Upper lobe of right lung (tissue), 1 donor: Measurements from ENCODE around the gene FKBP10. TPM values are rescaled to one million over a fixed set of nuclear protein-coding genes. Genes with fewer than 3 reads are reported as not detected.
"Not testable (repeated sequence)": the region's sequence is repeated elsewhere in the genome, so short reads cannot be mapped to it uniquely, and the experiment has no call there.

Source experiments
- ATAC-seq: fragments of 200-7000 bp; cut with Tn5 transposase; one replicate; pipeline ENCODE4 v1.9.1; 2020; ENCODE audit warnings: mild to moderate bottlenecking, moderate library complexity
- DNase-seq: peaks from one replicate; pipeline ENCODE4 v3.0.0-alpha.2; 2020
- H3K27ac ChIP-seq: fragments of 200-600 bp; one replicate; pipeline ENCODE4 v1.8.0; 2022
- H3K27me3 ChIP-seq: fragments of 200-600 bp; one replicate; pipeline ENCODE4 v1.8.0; 2022; ENCODE audit warnings: mild to moderate bottlenecking
- H3K36me3 ChIP-seq: fragments of 200-600 bp; one replicate; pipeline ENCODE4 v1.8.0; 2022
- H3K4me1 ChIP-seq: fragments of 200-600 bp; one replicate; pipeline ENCODE4 v1.8.0; 2022
- H3K4me3 ChIP-seq: fragments of 200-600 bp; one replicate; pipeline ENCODE4 v1.8.0; 2022; ENCODE audit warnings: mild to moderate bottlenecking
- H3K9me3 ChIP-seq: fragments of 200-600 bp; one replicate; pipeline ENCODE4 v1.8.0; 2022
- intact Hi-C: fragments of 100-400 bp; cut with DNase I; formaldehyde crosslinking; loops from one replicate; pipeline ENCODE4 v1.11.0; 2022
- total RNA-seq: library from RNA; stranded (reverse); fragmentation: NEBNext Ultra II Directional; extraction: Animal tissue kit (Norgen Biotek cat#: 25700); gene quantifications from one replicate; pipeline ENCODE4 v1.2.1, GENCODE V29; 2021
- TF ChIP-seq, protein P1 (sequence below): fragments of 200-600 bp; IDR thresholded peaks from one replicate; pipeline ENCODE4 v1.8.0; 2022; ENCODE audit warnings: antibody characterized with exemption
- donor health status: DM: no; HTN: yes; CAD: no; lungs with severe emphysema.

Gene FKBP10
- total RNA-seq, 1 donor from 2014 or later, result 34.5 TPM

DNA sequence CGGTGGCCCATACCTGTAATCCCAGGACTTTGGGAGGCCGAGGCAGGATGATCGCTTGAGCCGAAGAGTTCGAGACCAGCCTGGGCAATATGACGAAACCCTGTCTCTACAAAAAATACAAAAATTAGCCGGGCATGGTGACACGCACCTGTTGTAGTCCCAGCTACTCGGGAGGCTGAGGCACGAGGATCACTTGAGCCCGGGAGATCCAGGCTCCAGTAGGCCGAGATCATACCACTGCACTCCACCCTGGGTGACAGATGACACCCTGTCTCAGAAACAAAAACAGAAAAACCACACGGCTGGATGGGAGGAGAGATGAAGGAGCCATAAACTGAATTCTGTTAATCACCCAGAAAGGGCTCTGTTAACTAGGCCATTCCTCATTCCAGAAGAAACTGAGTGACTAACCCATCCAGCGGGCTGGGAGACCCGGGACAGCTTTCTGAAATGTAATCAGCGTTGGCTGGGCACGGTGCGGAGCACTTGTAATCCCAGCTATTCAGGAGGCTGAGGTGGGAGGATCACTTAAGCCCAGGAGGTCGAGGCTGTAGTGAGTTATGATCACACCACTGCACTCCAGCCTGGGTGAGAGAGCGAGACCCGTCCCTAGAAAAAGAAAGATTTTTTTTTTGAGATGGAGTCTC, 23.9 kb downstream of the FKBP10 start:
- Histone ChIP-seq H3K4me1 (peaks cover 11% of the 10 kb centered on the region), H3K4me3 (peak overlapping the region; percentile 96), H3K27ac (peak overlapping the region; percentile 80), H3K27me3 (no peaks in the 10 kb centered on the region), H3K36me3 (peaks cover 14% of the 10 kb centered on the region), H3K9me3 (no peaks in the 10 kb centered on the region)
- intact Hi-C loops, result no loop called here
- peak; percentile 23 for DNase-seq
- TF ChIP-seq, protein P1, sequence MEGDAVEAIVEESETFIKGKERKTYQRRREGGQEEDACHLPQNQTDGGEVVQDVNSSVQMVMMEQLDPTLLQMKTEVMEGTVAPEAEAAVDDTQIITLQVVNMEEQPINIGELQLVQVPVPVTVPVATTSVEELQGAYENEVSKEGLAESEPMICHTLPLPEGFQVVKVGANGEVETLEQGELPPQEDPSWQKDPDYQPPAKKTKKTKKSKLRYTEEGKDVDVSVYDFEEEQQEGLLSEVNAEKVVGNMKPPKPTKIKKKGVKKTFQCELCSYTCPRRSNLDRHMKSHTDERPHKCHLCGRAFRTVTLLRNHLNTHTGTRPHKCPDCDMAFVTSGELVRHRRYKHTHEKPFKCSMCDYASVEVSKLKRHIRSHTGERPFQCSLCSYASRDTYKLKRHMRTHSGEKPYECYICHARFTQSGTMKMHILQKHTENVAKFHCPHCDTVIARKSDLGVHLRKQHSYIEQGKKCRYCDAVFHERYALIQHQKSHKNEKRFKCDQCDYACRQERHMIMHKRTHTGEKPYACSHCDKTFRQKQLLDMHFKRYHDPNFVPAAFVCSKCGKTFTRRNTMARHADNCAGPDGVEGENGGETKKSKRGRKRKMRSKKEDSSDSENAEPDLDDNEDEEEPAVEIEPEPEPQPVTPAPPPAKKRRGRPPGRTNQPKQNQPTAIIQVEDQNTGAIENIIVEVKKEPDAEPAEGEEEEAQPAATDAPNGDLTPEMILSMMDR, result no peak
- ATAC-seq, result no peak

DNA sequence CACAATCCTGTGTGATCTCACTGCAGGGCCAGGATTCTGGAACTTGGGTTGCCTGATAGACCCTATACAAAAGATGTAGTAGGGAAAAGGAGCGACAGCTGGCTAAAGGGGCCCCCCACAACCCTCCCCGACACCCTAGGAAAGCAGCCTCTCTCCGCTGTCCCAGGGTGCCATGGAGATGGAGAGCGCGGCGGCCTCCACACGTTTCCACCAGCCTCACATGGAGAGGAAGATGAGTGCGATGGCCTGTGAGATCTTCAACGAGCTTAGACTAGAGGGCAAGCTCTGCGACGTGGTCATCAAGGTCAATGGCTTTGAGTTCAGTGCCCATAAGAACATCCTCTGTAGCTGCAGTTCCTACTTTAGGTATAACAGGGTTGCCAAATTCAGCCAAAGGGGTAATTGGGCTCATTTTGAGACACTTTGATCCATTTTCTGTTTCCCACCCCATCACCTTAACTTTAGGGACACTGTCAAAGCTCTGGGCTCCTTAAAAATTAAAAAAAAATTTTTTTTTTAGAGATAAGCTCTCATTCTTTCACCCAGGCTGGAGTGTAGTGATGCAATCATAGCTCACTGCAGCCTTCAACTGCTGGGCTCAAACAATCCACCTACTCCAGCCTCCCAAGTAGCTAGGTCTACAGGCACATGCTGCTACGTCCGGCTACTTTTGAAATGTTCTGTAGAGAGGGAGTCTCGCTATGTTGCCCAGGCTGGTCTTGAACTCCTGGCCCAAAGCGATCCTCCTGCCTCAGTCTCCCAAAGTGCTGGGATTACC, 25.1 kb downstream of the FKBP10 start, which contains the start of gene KLHL10:
KLHL10 (plus strand) TSS at position 65 of the 778 bp plus-strand sequence; CDS start at position 173, 108 bp downstream.
- intact Hi-C loops, result no loop called here

DNA sequence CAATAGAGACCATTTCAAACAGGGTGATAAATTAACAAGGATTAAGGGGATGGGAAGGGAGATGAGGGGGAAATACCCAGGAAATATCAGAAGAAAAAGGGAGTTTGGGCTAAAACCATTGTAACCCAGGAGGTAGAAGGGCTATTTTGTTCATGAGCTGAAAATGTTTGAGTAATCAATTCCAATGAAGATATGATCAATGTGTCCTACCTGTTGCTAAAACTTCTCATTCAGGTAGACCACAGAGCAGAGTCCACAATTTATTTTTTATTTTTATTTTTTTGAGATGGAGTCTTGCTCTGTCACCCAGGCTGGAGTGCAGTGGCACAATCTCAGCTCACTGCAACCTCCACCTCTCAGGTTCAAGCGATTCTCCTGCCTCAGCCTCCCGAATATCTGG, 26.6 kb downstream of the FKBP10 start:
- intact Hi-C loops, DNase-seq, H3K4me3 ChIP-seq, H3K9me3 ChIP-seq, H3K27ac ChIP-seq, H3K36me3 ChIP-seq, ATAC-seq, H3K27me3 ChIP-seq: not testable (repeated sequence)
- H3K4me1 ChIP-seq, result peaks cover 11% of the 10 kb centered on the region

More for the DNA sequence above, 25.1 kb downstream of the FKBP10 start, which contains the start of gene KLHL10:
- H3K36me3 ChIP-seq, result peaks cover 1% of the 10 kb centered on the region
- H3K9me3 ChIP-seq, result no peaks in the 10 kb centered on the region
- peak within 1 kb of the TSS; percentile 96 for H3K4me3 ChIP-seq
- TF ChIP-seq, protein P1, result no peak
- DNase-seq, result peak; percentile 36
- no peak within 1 kb of the TSS for H3K27ac ChIP-seq
- ATAC-seq, result no peak
- no peaks in the 10 kb centered on the region for H3K27me3 ChIP-seq
- H3K4me1 ChIP-seq, result peaks cover 11% of the 10 kb centered on the region

DNA sequence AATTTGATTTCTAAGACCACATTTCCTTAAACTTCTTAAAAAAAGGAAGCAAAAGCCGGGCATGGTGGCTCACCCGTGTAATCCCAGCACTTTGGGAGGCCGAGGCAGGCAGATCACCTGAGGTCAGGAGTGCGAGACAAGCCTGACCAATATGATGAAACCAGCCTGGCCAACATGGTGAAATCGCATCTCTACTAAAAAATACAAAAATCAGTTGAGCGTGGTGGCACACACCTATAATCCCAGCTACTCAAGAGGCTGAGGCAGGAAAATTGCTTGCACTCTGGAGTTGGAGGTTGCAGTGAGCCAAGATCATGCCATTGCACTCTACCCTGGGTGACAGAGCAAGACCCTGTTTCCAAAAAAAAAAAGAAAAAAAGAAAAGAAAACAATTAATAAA, 28.0 kb downstream of the FKBP10 start:
- H3K36me3 ChIP-seq, DNase-seq, H3K27ac ChIP-seq, H3K4me1 ChIP-seq, H3K9me3 ChIP-seq, H3K27me3 ChIP-seq, H3K4me3 ChIP-seq, intact Hi-C loops, ATAC-seq: not testable (repeated sequence)

DNA sequence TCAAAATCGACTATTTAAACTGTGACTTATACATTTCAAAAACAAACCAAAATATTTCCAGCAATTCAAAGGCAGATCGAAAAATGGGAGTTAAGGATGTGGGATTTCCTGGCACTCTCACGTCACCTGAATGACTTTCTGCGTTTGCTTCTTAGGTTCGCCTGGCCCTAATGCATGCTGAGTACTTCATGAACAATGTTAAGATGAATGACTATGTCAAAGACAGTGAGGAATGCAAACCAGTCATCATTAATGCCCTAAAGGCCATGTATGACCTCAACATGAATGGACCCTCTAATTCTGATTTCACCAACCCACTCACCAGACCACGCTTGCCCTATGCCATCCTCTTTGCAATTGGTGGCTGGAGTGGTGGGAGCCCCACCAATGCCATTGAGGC, 32.2 kb downstream of the FKBP10 start:
- DNase-seq, result no peak
- Histone ChIP-seq H3K36me3 (no peaks in the 10 kb centered on the region), H3K4me3 (no peak overlapping the region), H3K4me1 (no peaks in the 10 kb centered on the region), H3K9me3 (no peaks in the 10 kb centered on the region), H3K27me3 (no peaks in the 10 kb centered on the region), H3K27ac (no peak overlapping the region)
- intact Hi-C loops, result no loop called here
- TF ChIP-seq, protein P1, result no peak
- ATAC-seq, result no peak

DNA sequence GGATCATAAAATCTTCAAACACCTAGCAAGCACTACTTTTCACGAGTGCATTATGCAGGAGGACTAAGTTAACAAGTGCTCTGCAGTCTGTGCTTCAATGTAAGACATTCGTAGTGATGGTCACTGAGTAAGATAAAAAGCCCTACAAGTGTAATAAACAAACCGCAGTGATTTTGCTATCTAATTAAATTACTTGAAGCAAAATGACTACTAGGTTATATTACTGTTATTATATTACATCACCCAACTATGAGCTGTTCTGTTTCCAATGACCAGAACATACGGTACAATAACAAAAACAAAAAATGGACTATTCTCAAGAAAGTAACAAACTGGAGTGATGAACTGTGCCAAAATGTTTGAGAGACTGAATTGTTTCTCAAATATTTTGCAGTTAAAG, 36.0 kb downstream of the FKBP10 start:
- H3K27ac ChIP-seq, result no peak overlapping the region
- intact Hi-C loops, result no loop called here
- TF ChIP-seq, protein P1, result no peak
- ATAC-seq (no peak), DNase-seq (no peak)
- H3K36me3 ChIP-seq, result peaks cover 13% of the 10 kb centered on the region
- H3K27me3 ChIP-seq, result no peaks in the 10 kb centered on the region
- H3K4me1 ChIP-seq, result no peaks in the 10 kb centered on the region
- H3K9me3 ChIP-seq, result no peaks in the 10 kb centered on the region
- no peak overlapping the region for H3K4me3 ChIP-seq
